Bronchial epithelial cell (primary cell): ENCODE data around the gene RNASE3. TPM values are rescaled to one million over a fixed set of nuclear protein-coding genes. Genes with fewer than 3 reads are reported as not detected.
"Not testable (repeated sequence)": the region's sequence is repeated elsewhere in the genome, so short reads cannot be mapped to it uniquely, and the experiment has no call there.

Experiments
- DNase-seq: peaks from one replicate; pipeline ENCODE4 v3.0.0-alpha.2; 2010; ENCODE audit warnings: low read depth
- FAIRE-seq: peaks from 2 replicates; lab custom pipeline; 2011; peaks lifted over from hg19 to GRCh38; lab: Jason Lieb, UNC
- H3K27me3 ChIP-seq: 2 replicates; pipeline ENCODE4 v1.5.1; 2011; ENCODE audit warnings: low read length; ENCODE audit not compliant: control insufficient read depth, insufficient read depth
- H3K36me3 ChIP-seq: 2 replicates; pipeline ENCODE4 v1.5.1; 2011; ENCODE audit warnings: low read length; ENCODE audit not compliant: control insufficient read depth, insufficient read depth
- H3K4me3 ChIP-seq: 2 replicates; pipeline ENCODE4 v1.5.1; 2011; ENCODE audit warnings: mild to moderate bottlenecking, low read depth, low read length, control low read depth
- CTCF ChIP-seq: IDR thresholded peaks from 2 replicates; pipeline ENCODE4 v1.5.1; 2011; ENCODE audit warnings: mild to moderate bottlenecking, moderate library complexity, low read length, control low read depth, inconsistent platforms; ENCODE audit not compliant: insufficient read depth, severe bottlenecking
- total RNA-seq: library from RNA; depleted of rRNA; stranded (reverse); fragments of >200 nt; gene quantifications from 2 replicates; pipeline ENCODE4 v1.2.1, GENCODE V29; 2014

Gene RNASE3
- total RNA-seq, 1 donor from 2014 or later = not detected

DNA sequence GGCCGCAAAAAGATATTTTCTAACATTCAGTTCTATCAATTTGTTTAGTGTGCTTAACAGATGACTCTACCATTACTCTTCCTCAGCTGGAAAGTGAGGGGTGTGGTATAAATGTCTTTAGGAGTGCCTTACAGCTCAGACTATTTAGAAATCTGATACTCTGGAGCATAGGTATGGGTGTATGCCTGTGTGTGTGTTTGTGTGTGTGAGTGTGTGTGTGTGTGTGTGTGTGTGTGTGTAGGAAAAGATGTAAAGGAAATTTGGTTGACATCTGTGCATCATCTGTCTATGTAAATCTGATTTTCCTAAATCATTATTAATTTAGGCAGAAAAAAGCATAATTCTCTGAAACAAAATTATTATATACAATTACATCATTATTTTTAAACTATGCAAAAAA is 16.0 kb downstream of the RNASE3 start:
- TF ChIP-seq CTCF = no peak
- no peak for FAIRE-seq
- H3K27me3 ChIP-seq = no peaks in the 10 kb centered on the region
- no peak overlapping the region for H3K4me3 ChIP-seq
- H3K36me3 ChIP-seq = no peaks in the 10 kb centered on the region
- peak; percentile 27 for DNase-seq

GRCh38 chr14:20910822-20911221 is 19.6 kb downstream of the RNASE3 start:
- not testable (repeated sequence) for H3K27me3 ChIP-seq, H3K4me3 ChIP-seq, H3K36me3 ChIP-seq, FAIRE-seq, DNase-seq

GRCh38 chr14:20919038-20919756 is 28.0 kb downstream of the RNASE3 start:
- peak; percentile 7 for DNase-seq

GRCh38 chr14:20923766-20924297 is 32.6 kb downstream of the RNASE3 start:
- not testable (repeated sequence) for H3K36me3 ChIP-seq, DNase-seq, H3K27me3 ChIP-seq, H3K4me3 ChIP-seq
- FAIRE-seq = peak; percentile 32

More at GRCh38 chr14:20919038-20919756, 28.0 kb downstream of the RNASE3 start:
- not testable (repeated sequence) for H3K4me3 ChIP-seq, H3K36me3 ChIP-seq, H3K27me3 ChIP-seq, FAIRE-seq

GRCh38 chr14:20934148-20934762 is 43.1 kb downstream of the RNASE3 start:
- Histone ChIP-seq H3K36me3 (no peaks in the 10 kb centered on the region), H3K27me3 (peaks cover 2% of the 10 kb centered on the region), H3K4me3 (no peak overlapping the region)
- TF ChIP-seq CTCF = peak; percentile 55
- FAIRE-seq (no peak), DNase-seq (peak; percentile 4)

- TF ChIP-seq CTCF = no peak
- Histone ChIP-seq H3K27me3 (no peaks in the 10 kb centered on the region), H3K36me3 (no peaks in the 10 kb centered on the region), H3K4me3 (no peak overlapping the region)
- DNase-seq (no peak), FAIRE-seq (peak; percentile 55)
Measured at GRCh38 chr14:20935303-20935984, 44.3 kb downstream of the RNASE3 start.

Other genes with a start within 250 kb of the RNASE3 start
- gene OR6S1, start 249.7 kb upstream of the RNASE3 start, total RNA-seq = not detected in 2 replicates
- gene RNASE4, start 206.8 kb upstream of the RNASE3 start, total RNA-seq = 2.9 and 4.7 TPM in 2 replicates
- 2.4 and 2.9 TPM in 2 replicates for gene ANG, start 202.6 kb upstream of the RNASE3 start, total RNA-seq
- gene EDDM3A, start 145.5 kb upstream of the RNASE3 start, total RNA-seq = not detected in 2 replicates
- not detected in 2 replicates for gene EDDM3B, start 123.0 kb upstream of the RNASE3 start, total RNA-seq
- gene RNASE6, start 110.1 kb upstream of the RNASE3 start, total RNA-seq = not detected in 2 replicates
- not detected in 2 replicates for gene RNASE1, start 88.5 kb upstream of the RNASE3 start, total RNA-seq
- gene RNASE2, start 64.1 kb downstream of the RNASE3 start, total RNA-seq = not detected in 2 replicates
- gene METTL17, start 98.6 kb downstream of the RNASE3 start, total RNA-seq = 30.0 and 56.1 TPM in 2 replicates
- gene SLC39A2, start 107.9 kb downstream of the RNASE3 start, total RNA-seq = under 0.01 and 0.26 TPM in 2 replicates
- gene NDRG2, start 133.7 kb downstream of the RNASE3 start, total RNA-seq = 9.2 and 23.3 TPM in 2 replicates
- gene TPPP2, start 138.8 kb downstream of the RNASE3 start, total RNA-seq = not detected in 2 replicates
- not detected in 2 replicates for gene RNASE13, start 143.4 kb downstream of the RNASE3 start, total RNA-seq
- 8.2 and 12.1 TPM in 2 replicates for gene RNASE7, start 151.0 kb downstream of the RNASE3 start, total RNA-seq
- not detected in 2 replicates for gene RNASE8, start 166.4 kb downstream of the RNASE3 start, total RNA-seq
- 3.3 and 6.8 TPM in 2 replicates for gene ARHGEF40, start 178.9 kb downstream of the RNASE3 start, total RNA-seq
- gene ZNF219, start 207.3 kb downstream of the RNASE3 start, total RNA-seq = 7.8 and 8.2 TPM in 2 replicates
- gene TMEM253, start 209.7 kb downstream of the RNASE3 start, total RNA-seq = under 0.01 and 0.51 TPM in 2 replicates